ENCODE results near the gene DDHD1. TPM values are rescaled to one million over a fixed set of nuclear protein-coding genes. Genes with fewer than 3 reads are reported as not detected.

DDHD1 gene
- total RNA-seq, 1 experiment from 2014 or later = 15.7 TPM

- no peak overlapping the region for H3K27ac ChIP-seq (ENCODE audit: insufficient read length, low read depth, low read length)
- Mint-ChIP-seq H3K27ac (no peak overlapping the region), H3K9me3 (no peaks in the 10 kb centered on the region), H3K4me1 (no peaks in the 10 kb centered on the region), H3K4me3 (no peak overlapping the region), H3K27me3 (ENCODE audit: low read depth) (no peaks in the 10 kb centered on the region), H3K36me3 (ENCODE audit: insufficient read depth in 1 of 3, low read depth in 3 of 3) (peaks cover 20 to 37% (median 21%) of the 10 kb centered on the region in 3 experiments)
- no peak overlapping the region for H3K56ac ChIP-seq (ENCODE audit: insufficient read length, low read depth, low read length)
- no peak overlapping the region for H2BK120ac ChIP-seq (ENCODE audit: low read depth, low read length, poor library complexity, severe bottlenecking)
- no peak overlapping the region for H3K23ac ChIP-seq (ENCODE audit: insufficient read length, low read depth, low read length)
- no peak overlapping the region for H4K5ac ChIP-seq (ENCODE audit: insufficient read length, low read depth, low read length)
- H2AK5ac ChIP-seq (ENCODE audit: insufficient read length, low read length) = no peak overlapping the region
- no peak overlapping the region for H2BK5ac ChIP-seq (ENCODE audit: insufficient read length, low read length)
- no peak overlapping the region for H3K4ac ChIP-seq (ENCODE audit: low read depth, low read length)
- H3K9me3 ChIP-seq (ENCODE audit: control insufficient read depth, low read depth, low read length) = no peaks in the 10 kb centered on the region
- no peak overlapping the region for H3T11ph ChIP-seq (ENCODE audit: low read length)
- no peaks in the 10 kb centered on the region for H3K23me2 ChIP-seq (ENCODE audit: insufficient read length, low read depth, low read length, poor library complexity, severe bottlenecking)
- no peaks in the 10 kb centered on the region for H3K4me1 ChIP-seq (ENCODE audit: insufficient read depth, low read length)
- H3K4me2 ChIP-seq (ENCODE audit: insufficient read depth, insufficient read length, low read length) = no peak overlapping the region
- no peaks in the 10 kb centered on the region for H3K79me2 ChIP-seq (ENCODE audit: insufficient read depth, low read length)
- no peak overlapping the region for H4K91ac ChIP-seq (ENCODE audit: insufficient read length, low read depth, low read length)
- H3K27me3 ChIP-seq (ENCODE audit: insufficient read depth, low read length) = no peaks in the 10 kb centered on the region
- H3K79me1 ChIP-seq (ENCODE audit: insufficient read depth, low read depth, low read length, poor library complexity, severe bottlenecking) = no peaks in the 10 kb centered on the region
- no peak overlapping the region for H3K18ac ChIP-seq (ENCODE audit: insufficient read length, low read depth, low read length)
- WGBS (ENCODE audit: extremely low coverage, insufficient read length, low lambda C conversion rate) = no CpG with 5 or more reads among the region's 3 CpGs
- H4K20me1 ChIP-seq (ENCODE audit: control insufficient read depth, insufficient read depth, insufficient read length) = no peaks in the 10 kb centered on the region
- H2AFZ ChIP-seq (ENCODE audit: low read length) = no peak overlapping the region
- H2BK12ac ChIP-seq (ENCODE audit: insufficient read length, low read depth, low read length) = no peak overlapping the region
- DNase-seq = no peak
- H4K8ac ChIP-seq (replicated peaks; ENCODE audit: insufficient read length, low read depth, low read length) = no peak overlapping the region
- no peak overlapping the region for H2BK20ac ChIP-seq (ENCODE audit: low read depth, low read length, poor library complexity, severe bottlenecking)
- no peak overlapping the region for H3K9ac ChIP-seq (ENCODE audit: extremely low read depth, insufficient read length, low read length)
- no peak overlapping the region for H2BK15ac ChIP-seq (ENCODE audit: low read depth, low read length)
- H3K14ac ChIP-seq (ENCODE audit: insufficient read depth, low read length) = no peak overlapping the region
- TF ChIP-seq CTCF (conservative IDR thresholded peaks at IDR 0.05) = no peak
Measured at GRCh38 chr14:53038629-53039028, 114.5 kb downstream of the DDHD1 start.
